Liver (tissue), 9 donors: Measurements from ENCODE around the gene WASL. TPM values are rescaled to one million over a fixed set of nuclear protein-coding genes. Genes with fewer than 3 reads are reported as not detected.

Experiments used
- DNase-seq: peaks from one replicate; pipeline ENCODE4 v3.0.0-alpha.2; 2017; ENCODE audit warnings: low spot score
- H3K27ac ChIP-seq, 2 donors: one replicate each; pipeline ENCODE4 v1.7.0; 2013; ENCODE audit warnings: inconsistent platforms in 2 of 2, low read length in 2 of 2, control low read depth in 1 of 2, low read depth in 1 of 2, mild to moderate bottlenecking in 1 of 2
- H3K27me3 ChIP-seq, 4 donors: one replicate each; pipeline versions ENCODE4 v1.6.1 to v1.7.0; 2013; ENCODE audit warnings: low read length in 3 of 4, inconsistent platforms in 1 of 4, mild to moderate bottlenecking in 1 of 4, moderate library complexity in 1 of 4; ENCODE audit not compliant: control insufficient read depth in 4 of 4, insufficient read depth in 4 of 4
- H3K36me3 ChIP-seq, 4 donors: one replicate each; pipeline versions ENCODE4 v1.6.1 to v1.7.0; 2013; ENCODE audit warnings: low read length in 3 of 4, mild to moderate bottlenecking in 3 of 4, low read depth in 1 of 4, moderate library complexity in 1 of 4; ENCODE audit not compliant: control insufficient read depth in 4 of 4, insufficient read depth in 3 of 4
- H3K4me1 ChIP-seq, 4 donors: one replicate each; pipeline versions ENCODE4 v1.6.1 to v1.7.0; 2013; ENCODE audit warnings: low read length in 3 of 4, mild to moderate bottlenecking in 3 of 4, moderate library complexity in 1 of 4; ENCODE audit not compliant: control insufficient read depth in 4 of 4, insufficient read depth in 4 of 4
- H3K4me3 ChIP-seq, 3 donors: one replicate each; pipeline versions ENCODE4 v1.6.1 to v1.7.0; 2013; ENCODE audit warnings: low read length in 3 of 3, control low read depth in 1 of 3, low read depth in 1 of 3, mild to moderate bottlenecking in 1 of 3
- H3K9ac ChIP-seq, 2 donors: one replicate each; pipeline ENCODE4 v1.7.0; 2013; ENCODE audit warnings: low read length in 2 of 2, mild to moderate bottlenecking in 2 of 2, moderate library complexity in 2 of 2, control low read depth in 1 of 2, low read depth in 1 of 2
- H3K9me3 ChIP-seq, 4 donors: one replicate each; pipeline versions ENCODE4 v1.6.1 to v1.7.0; 2013; ENCODE audit warnings: low read length in 3 of 4; ENCODE audit not compliant: control insufficient read depth in 4 of 4
- ATF3 ChIP-seq: IDR thresholded peaks from 2 replicates; pipeline ENCODE4 v1.6.1; 2016; ENCODE audit warnings: antibody characterized with exemption
- CTCF ChIP-seq: fragments of 150-350 bp; IDR thresholded peaks from 2 replicates; pipeline ENCODE4 v1.5.1; 2017; ENCODE audit warnings: improper control_type of control experiment, low read depth, low read length; ENCODE audit not compliant: missing input control
- EGR1 ChIP-seq, 2 donors: IDR thresholded peaks; 2 replicates each; pipeline ENCODE4 v1.6.1; 2016 to 2018; ENCODE audit warnings: antibody characterized with exemption in 2 of 2, low read depth in 2 of 2
- FOXA1 ChIP-seq: IDR thresholded peaks from 2 replicates; pipeline ENCODE4 v1.6.1; 2016; ENCODE audit warnings: antibody characterized with exemption
- FOXA2 ChIP-seq: IDR thresholded peaks from 2 replicates; pipeline ENCODE4 v1.6.1; 2016; ENCODE audit warnings: antibody characterized with exemption
- GABPA ChIP-seq, 2 donors: IDR thresholded peaks in 1 of 2; conservative IDR thresholded peaks in 1 of 2; 2 replicates each; pipeline ENCODE4 v1.6.1; 2016; ENCODE audit warnings: antibody characterized with exemption in 2 of 2, mild to moderate bottlenecking in 1 of 2, moderate library complexity in 1 of 2
- HNF4A ChIP-seq, 2 donors: conservative IDR thresholded peaks; 2 replicates each; pipeline ENCODE4 v1.6.1; 2016; ENCODE audit warnings: antibody characterized with exemption in 2 of 2, mild to moderate bottlenecking in 2 of 2
- HNF4G ChIP-seq: IDR thresholded peaks from 2 replicates; pipeline ENCODE4 v1.6.1; 2016; ENCODE audit warnings: antibody characterized with exemption
- JUND ChIP-seq, 2 donors: IDR thresholded peaks; 2 replicates each; pipeline ENCODE4 v1.6.1; 2016; ENCODE audit warnings: antibody characterized with exemption in 2 of 2
- MAX ChIP-seq: IDR thresholded peaks from 2 replicates; pipeline ENCODE4 v1.6.1; 2016; ENCODE audit warnings: antibody characterized with exemption
- NR2F2 ChIP-seq: IDR thresholded peaks from 2 replicates; pipeline ENCODE4 v1.6.1; 2016; ENCODE audit warnings: antibody characterized with exemption
- RAD21 ChIP-seq, 2 donors: IDR thresholded peaks; 2 replicates each; pipeline ENCODE4 v1.6.1; 2016; ENCODE audit warnings: antibody characterized with exemption in 2 of 2, mild to moderate bottlenecking in 2 of 2
- REST ChIP-seq: IDR thresholded peaks from 2 replicates; pipeline ENCODE4 v1.6.1; 2016; ENCODE audit warnings: antibody characterized with exemption, mild to moderate bottlenecking
- RXRA ChIP-seq, 2 donors: IDR thresholded peaks; 2 replicates each; pipeline ENCODE4 v1.6.1; 2017 to 2018; ENCODE audit warnings: antibody characterized with exemption in 2 of 2, mild to moderate bottlenecking in 1 of 2
- SP1 ChIP-seq: IDR thresholded peaks from 2 replicates; pipeline ENCODE4 v1.6.1; 2018; ENCODE audit warnings: antibody characterized with exemption, mild to moderate bottlenecking
- TAF1 ChIP-seq: conservative IDR thresholded peaks from 2 replicates; pipeline ENCODE4 v1.6.1; 2016; ENCODE audit warnings: antibody characterized with exemption, mild to moderate bottlenecking
- YY1 ChIP-seq: IDR thresholded peaks from 2 replicates; pipeline ENCODE4 v1.6.1; 2016; ENCODE audit warnings: antibody characterized with exemption, mild to moderate bottlenecking
- WGBS: extraction: QIAGEN DNeasy Blood & Tissue Kit; methylation state at CpG from one replicate; pipeline ENCODE4 v1.1.7; 2013; 5-methylcytosine and 5-hydroxymethylcytosine counted together
- polyA plus RNA-seq, 2 donors: library from polyadenylated mRNA; stranded (reverse) in 1 of 2; unstranded in 1 of 2; fragments of 200-250 nt in 1 of 2; fragments of >200 nt in 1 of 2; fragmentation: Nextera tagmentation in 1 of 2; extraction: Ambion mirVana in 1 of 2; gene quantifications; one replicate each; pipeline versions ENCODE4 v1.2.1 to v1.2.3, GENCODE V29; 2013 to 2015
- total RNA-seq, 2 donors: library from RNA; depleted of rRNA; stranded (reverse); fragments of >200 nt; gene quantifications; one replicate each; pipeline ENCODE4 v1.2.3, GENCODE V29; 2014
- donor health status: healthy.
- donor health status: healthy.
- donor health status: healthy.
- donor health status: healthy.
- donor health status: healthy.

WASL gene
- total and polyA plus RNA-seq, 4 donors: 12.9 to 20.7 (median 18.1) TPM

- DNase-seq: no peak
Measured at GRCh38 chr7:123658023-123658422, 90.8 kb downstream of the WASL start.

GRCh38 chr7:123657304-123657685 is 91.5 kb downstream of the WASL start:
- peaks cover 2 to 13% (median 11%) of the 10 kb centered on the region in 4 donors for H3K4me1 ChIP-seq
- H3K27ac ChIP-seq: no peak overlapping the region
- 68% methylated on average over 1 of the region's 1 CpG for WGBS
- no peaks in the 10 kb centered on the region for H3K27me3 ChIP-seq
- no peaks in the 10 kb centered on the region for H3K9me3 ChIP-seq
- H3K9ac ChIP-seq: no peak overlapping the region
- no peaks in the 10 kb centered on the region for H3K36me3 ChIP-seq
- DNase-seq: no peak
- no peak for TF ChIP-seq RXRA (IDR thresholded peaks at IDR 0.05)
- no peak for TF ChIP-seq FOXA1
- TF ChIP-seq HNF4G: no peak
- TF ChIP-seq TAF1: no peak
- TF ChIP-seq REST: no peak
- TF ChIP-seq YY1: no peak
- TF ChIP-seq CTCF: no peak
- TF ChIP-seq GABPA (IDR thresholded peaks at IDR 0.05 in 1 of 2, conservative IDR thresholded peaks at IDR 0.05 in 1 of 2): no peak
- no peak for TF ChIP-seq ATF3
- TF ChIP-seq NR2F2: no peak
- TF ChIP-seq SP1: no peak
- no peak for TF ChIP-seq RAD21 (IDR thresholded peaks at IDR 0.05)
- TF ChIP-seq JUND (IDR thresholded peaks at IDR 0.05): no peak
- TF ChIP-seq MAX: no peak
- no peak for TF ChIP-seq HNF4A (conservative IDR thresholded peaks at IDR 0.05)
- no peak overlapping the region for H3K4me3 ChIP-seq

More at GRCh38 chr7:123658023-123658422, 90.8 kb downstream of the WASL start:
- H3K36me3 ChIP-seq: no peaks in the 10 kb centered on the region
- H3K4me1 ChIP-seq: peaks cover 2 to 13% (median 11%) of the 10 kb centered on the region in 4 donors
- H3K9ac ChIP-seq: no peak overlapping the region
- H3K4me3 ChIP-seq: no peak overlapping the region
- no peak overlapping the region for H3K27ac ChIP-seq
- H3K27me3 ChIP-seq: no peaks in the 10 kb centered on the region
- 47% methylated on average over 6 of the region's 6 CpGs for WGBS
- TF ChIP-seq ATF3 (no peak), YY1 (no peak), EGR1 (IDR thresholded peaks at IDR 0.05; ENCODE audit: low read depth in 2 of 2) (no peak), HNF4A (conservative IDR thresholded peaks at IDR 0.05) (peak; percentile 28 to 56), FOXA2 (no peak), RXRA (IDR thresholded peaks at IDR 0.05) (peak in 1 of 2 donors; percentile 37), MAX (no peak), RAD21 (IDR thresholded peaks at IDR 0.05) (no peak), NR2F2 (no peak), SP1 (no peak), HNF4G (no peak)
- H3K9me3 ChIP-seq: no peaks in the 10 kb centered on the region
